Ammon's horn (tissue), 1 donor: Measurements from ENCODE around the gene AMPD3.

ENCODE experiments used
- DNase-seq: peaks from one replicate; pipeline ENCODE4 v3.0.0-alpha.2; 2016; ENCODE audit warnings: low spot score

The AMPD3 gene

GRCh38 chr11:10488934-10489691, 34.0 kb downstream of the AMPD3 start:
- DNase-seq = no peak

- no peak for DNase-seq
These were observed 35.0 kb downstream of the AMPD3 start for GRCh38 chr11:10490032-10490397.

- DNase-seq = peak; percentile 95
These were observed 35.6 kb downstream of the AMPD3 start for GRCh38 chr11:10490398-10491241.

- DNase-seq = no peak
These were observed 37.0 kb downstream of the AMPD3 start for GRCh38 chr11:10492084-10492483.

GRCh38 chr11:10493041-10493663, 38.1 kb downstream of the AMPD3 start:
- no peak for DNase-seq

GRCh38 chr11:10494636-10495463, 39.8 kb downstream of the AMPD3 start:
- no peak for DNase-seq

- no peak for DNase-seq
These were observed 40.4 kb downstream of the AMPD3 start for GRCh38 chr11:10495464-10495786.

GRCh38 chr11:10496296-10496936, 41.4 kb downstream of the AMPD3 start:
- no peak for DNase-seq

- DNase-seq = no peak
These were observed 42.4 kb downstream of the AMPD3 start for GRCh38 chr11:10497371-10498021.

GRCh38 chr11:10498022-10498400, 42.9 kb downstream of the AMPD3 start:
- DNase-seq = no peak

- DNase-seq = no peak
These were observed 43.6 kb downstream of the AMPD3 start for GRCh38 chr11:10498426-10499250.

- no peak for DNase-seq
These were observed 44.4 kb downstream of the AMPD3 start for GRCh38 chr11:10499452-10499851.

GRCh38 chr11:10499874-10500601, 45.0 kb downstream of the AMPD3 start:
- no peak for DNase-seq

- no peak for DNase-seq
These were observed 46.0 kb downstream of the AMPD3 start for GRCh38 chr11:10500757-10501684.

- DNase-seq = no peak
These were observed 47.1 kb downstream of the AMPD3 start for GRCh38 chr11:10502065-10502680.

- DNase-seq = peak; percentile 49
These were observed 47.7 kb downstream of the AMPD3 start for GRCh38 chr11:10502770-10503169.

- no peak for DNase-seq
These were observed 48.2 kb downstream of the AMPD3 start for GRCh38 chr11:10503221-10503620.
